Karpas-422 (cell line): ENCODE data around the gene GAL3ST3. TPM values are rescaled to one million over a fixed set of nuclear protein-coding genes. Genes with fewer than 3 reads are reported as not detected.

Experiments used
- DNase-seq: peaks from one replicate; pipeline ENCODE4 v3.0.0-alpha.2; 2015
- H2AFZ ChIP-seq: fragments of 200-600 bp; sonication (generic); 2 replicates; pipeline ENCODE4 v1.6.1; 2014; ENCODE audit warnings: antibody characterized with exemption, low read length, mixed read lengths
- H3K27ac ChIP-seq: fragments of 200-600 bp; sonication (generic); 2 replicates; pipeline ENCODE4 v1.5.1; 2014; ENCODE audit warnings: mild to moderate bottlenecking, low read length, moderate library complexity
- H3K27me3 ChIP-seq: fragments of 200-600 bp; sonication (generic); 2 replicates; pipeline ENCODE4 v1.6.1; 2014; ENCODE audit warnings: low read length, mixed read lengths
- H3K36me3 ChIP-seq: fragments of 200-600 bp; sonication (generic); 2 replicates; pipeline ENCODE4 v1.6.1; 2014; ENCODE audit warnings: low read length, mixed read lengths; ENCODE audit not compliant: insufficient read depth
- H3K4me1 ChIP-seq: fragments of 200-600 bp; sonication (generic); 2 replicates; pipeline ENCODE4 v1.6.1; 2014; ENCODE audit warnings: mild to moderate bottlenecking, low read length, mixed read lengths
- H3K4me2 ChIP-seq: fragments of 200-600 bp; sonication (generic); 2 replicates; pipeline ENCODE4 v1.6.1; 2014; ENCODE audit warnings: low read length, low read depth, mild to moderate bottlenecking; ENCODE audit not compliant: poor library complexity, severe bottlenecking
- H3K4me3 ChIP-seq: fragments of 200-600 bp; sonication (generic); 2 replicates; pipeline ENCODE4 v1.5.1; 2014; ENCODE audit warnings: mild to moderate bottlenecking, antibody characterized with exemption, low read length, mixed read lengths
- H3K79me2 ChIP-seq: fragments of 200-600 bp; sonication (generic); 2 replicates; pipeline ENCODE4 v1.6.1; 2014; ENCODE audit warnings: mild to moderate bottlenecking, low read length, mixed read lengths
- H3K9ac ChIP-seq: fragments of 200-600 bp; sonication (generic); 2 replicates; pipeline ENCODE4 v1.6.0; 2014; ENCODE audit warnings: low read length
- H3K9me2 ChIP-seq: fragments of 200-600 bp; sonication (generic), shearing (Covaris generic); replicated peaks from 2 replicates; pipeline ENCODE4 v1.6.0; 2014; ENCODE audit warnings: mild to moderate bottlenecking, low read length, moderate library complexity; ENCODE audit not compliant: insufficient read depth
- H3K9me3 ChIP-seq: fragments of 300-700, 200-600 bp; sonication (generic); 2 replicates; pipeline ENCODE4 v1.6.1; 2014; ENCODE audit warnings: low read length, mixed read lengths
- H4K20me1 ChIP-seq: fragments of 200-600 bp; sonication (generic); 2 replicates; pipeline ENCODE4 v1.6.1; 2014; ENCODE audit warnings: mild to moderate bottlenecking, antibody characterized with exemption, low read length, low read depth; ENCODE audit not compliant: insufficient read depth
- total RNA-seq: library from RNA; depleted of rRNA; stranded (reverse); fragments of >200 nt; shearing (Covaris generic); gene quantifications from 2 replicates; pipeline ENCODE4 v1.2.3, GENCODE V29; 2014; ENCODE audit warnings: low replicate concordance

Gene GAL3ST3
- total RNA-seq, 1 experiment from 2014 or later, result not detected

GRCh38 chr11:66045177-66045639 lies 3.8 kb downstream of the GAL3ST3 start:
- H3K79me2 ChIP-seq, result no peaks in the 10 kb centered on the region
- peak overlapping the region; percentile 62 for H3K4me2 ChIP-seq
- H3K9me2 ChIP-seq, result no peaks in the 10 kb centered on the region
- H3K9me3 ChIP-seq, result no peaks in the 10 kb centered on the region
- DNase-seq, result peak; percentile 95
- H3K4me3 ChIP-seq, result peak overlapping the region; percentile 59; the same call in 1 of the 2 replicates
- H3K4me1 ChIP-seq, result peaks cover 22% of the 10 kb centered on the region
- no peaks in the 10 kb centered on the region for H3K27me3 ChIP-seq
- H4K20me1 ChIP-seq, result no peaks in the 10 kb centered on the region
- peak overlapping the region; percentile 57 for H3K9ac ChIP-seq
- H2AFZ ChIP-seq, result peak overlapping the region; percentile 93
- H3K36me3 ChIP-seq, result no peaks in the 10 kb centered on the region
- no peak overlapping the region for H3K27ac ChIP-seq

- peak overlapping the region; percentile 59; the same call in 1 of the 2 replicates for H3K4me3 ChIP-seq
- peak overlapping the region; percentile 57 for H3K9ac ChIP-seq
- H2AFZ ChIP-seq, result peak overlapping the region; percentile 93
Measured at GRCh38 chr11:66044757-66045156, 4.2 kb downstream of the GAL3ST3 start.

GRCh38 chr11:66042996-66043906 lies 5.7 kb downstream of the GAL3ST3 start:
- H3K9me2 ChIP-seq, result no peaks in the 10 kb centered on the region
- H3K9ac ChIP-seq, result no peak overlapping the region
- H3K79me2 ChIP-seq, result no peaks in the 10 kb centered on the region
- H3K9me3 ChIP-seq, result no peaks in the 10 kb centered on the region
- H2AFZ ChIP-seq, result no peak overlapping the region
- DNase-seq, result no peak
- H3K4me1 ChIP-seq, result peaks cover 21% of the 10 kb centered on the region
- H3K27ac ChIP-seq, result no peak overlapping the region
- H3K4me2 ChIP-seq, result no peak overlapping the region
- no peaks in the 10 kb centered on the region for H4K20me1 ChIP-seq
- H3K36me3 ChIP-seq, result no peaks in the 10 kb centered on the region
- no peaks in the 10 kb centered on the region for H3K27me3 ChIP-seq
- no peak overlapping the region for H3K4me3 ChIP-seq

More at GRCh38 chr11:66044757-66045156, 4.2 kb downstream of the GAL3ST3 start:
- H3K9me3 ChIP-seq, result no peaks in the 10 kb centered on the region
- no peaks in the 10 kb centered on the region for H3K27me3 ChIP-seq
- H3K27ac ChIP-seq, result no peak overlapping the region
- DNase-seq, result no peak
- peaks cover 22% of the 10 kb centered on the region for H3K4me1 ChIP-seq
- H3K4me2 ChIP-seq, result peak overlapping the region; percentile 62
- H4K20me1 ChIP-seq, result no peaks in the 10 kb centered on the region
- no peaks in the 10 kb centered on the region for H3K9me2 ChIP-seq
- no peaks in the 10 kb centered on the region for H3K79me2 ChIP-seq
- H3K36me3 ChIP-seq, result no peaks in the 10 kb centered on the region

GRCh38 chr11:66042227-66042995 lies 6.5 kb downstream of the GAL3ST3 start:
- Histone ChIP-seq H3K4me1 (peaks cover 18% of the 10 kb centered on the region), H3K27me3 (no peaks in the 10 kb centered on the region), H3K27ac (no peak overlapping the region), H3K9ac (no peak overlapping the region), H2AFZ (no peak overlapping the region), H3K4me3 (no peak overlapping the region), H3K9me3 (no peaks in the 10 kb centered on the region), H3K36me3 (no peaks in the 10 kb centered on the region), H4K20me1 (no peaks in the 10 kb centered on the region), H3K4me2 (no peak overlapping the region), H3K79me2 (no peaks in the 10 kb centered on the region), H3K9me2 (no peaks in the 10 kb centered on the region)
- no peak for DNase-seq

- no peak overlapping the region for H3K27ac ChIP-seq
Measured at GRCh38 chr11:66039765-66040164, 9.2 kb downstream of the GAL3ST3 start.

GRCh38 chr11:66037327-66037726 lies 11.6 kb downstream of the GAL3ST3 start:
- Histone ChIP-seq H3K4me1 (no peaks in the 10 kb centered on the region), H3K36me3 (no peaks in the 10 kb centered on the region), H3K9ac (no peak overlapping the region), H3K4me3 (no peak overlapping the region), H2AFZ (no peak overlapping the region), H3K27ac (no peak overlapping the region), H4K20me1 (no peaks in the 10 kb centered on the region), H3K9me2 (no peaks in the 10 kb centered on the region), H3K27me3 (no peaks in the 10 kb centered on the region), H3K9me3 (no peaks in the 10 kb centered on the region), H3K4me2 (no peak overlapping the region), H3K79me2 (no peaks in the 10 kb centered on the region)
- DNase-seq, result no peak

More at GRCh38 chr11:66039765-66040164, 9.2 kb downstream of the GAL3ST3 start:
- Histone ChIP-seq H3K4me3 (no peak overlapping the region), H3K9me2 (no peaks in the 10 kb centered on the region), H2AFZ (no peak overlapping the region), H3K27me3 (no peaks in the 10 kb centered on the region), H3K9ac (no peak overlapping the region), H3K79me2 (no peaks in the 10 kb centered on the region), H3K4me2 (no peak overlapping the region), H4K20me1 (no peaks in the 10 kb centered on the region), H3K4me1 (peaks cover 7% of the 10 kb centered on the region), H3K36me3 (no peaks in the 10 kb centered on the region), H3K9me3 (no peaks in the 10 kb centered on the region)
- no peak for DNase-seq

GRCh38 chr11:66036334-66036710 lies 12.6 kb downstream of the GAL3ST3 start:
- Histone ChIP-seq H2AFZ (no peak overlapping the region), H3K27ac (no peak overlapping the region), H3K4me1 (no peaks in the 10 kb centered on the region), H4K20me1 (no peaks in the 10 kb centered on the region), H3K79me2 (no peaks in the 10 kb centered on the region), H3K27me3 (no peaks in the 10 kb centered on the region), H3K9me2 (no peaks in the 10 kb centered on the region), H3K4me2 (no peak overlapping the region), H3K36me3 (no peaks in the 10 kb centered on the region), H3K9ac (no peak overlapping the region), H3K4me3 (no peak overlapping the region), H3K9me3 (no peaks in the 10 kb centered on the region)
- no peak for DNase-seq
